CD14-positive monocyte (primary cell): Measurements from ENCODE around the gene BCAS1. TPM values are rescaled to one million over a fixed set of nuclear protein-coding genes. Genes with fewer than 3 reads are reported as not detected.
A peak's percentile ranks its signal among the peaks of the same experiment; 100 is the strongest.

Experiments
- DNase-seq, 3 donors: peaks; one replicate each; pipeline ENCODE4 v3.0.0-alpha.2; 2011 to 2022
- H2AFZ ChIP-seq: 2 replicates; pipeline ENCODE4 v1.6.0; 2012; ENCODE audit warnings: mild to moderate bottlenecking, low read depth, low read length, inconsistent platforms; ENCODE audit not compliant: insufficient read depth, poor library complexity, severe bottlenecking
- H3K27ac ChIP-seq, 2 donors: 1 replicate in 1 of 2; 2 replicates in 1 of 2; pipeline ENCODE4 v1.5.1; 2012 to 2013; ENCODE audit warnings: low read length in 2 of 2, control low read depth in 1 of 2, inconsistent platforms in 1 of 2, low read depth in 1 of 2, mild to moderate bottlenecking in 1 of 2
- H3K27me3 ChIP-seq, 2 donors: one replicate each; pipeline versions ENCODE4 v1.6.0 to v1.6.1; 2011 to 2013; ENCODE audit warnings: low read length in 2 of 2; ENCODE audit not compliant: control insufficient read depth in 2 of 2, insufficient read depth in 2 of 2
- H3K36me3 ChIP-seq, 2 donors: replicated peaks in 1 of 2; 1 replicate in 1 of 2; 2 replicates in 1 of 2; pipeline versions ENCODE4 v1.5.1 to v1.6.1; 2012 to 2013; ENCODE audit warnings: low read length in 2 of 2, control low read depth in 1 of 2, inconsistent platforms in 1 of 2, mild to moderate bottlenecking in 1 of 2; ENCODE audit not compliant: insufficient read depth in 2 of 2, control insufficient read depth in 1 of 2
- H3K4me1 ChIP-seq, 2 donors: 1 replicate in 1 of 2; 2 replicates in 1 of 2; pipeline versions ENCODE4 v1.5.1 to v1.6.1; 2012 to 2013; ENCODE audit warnings: low read length in 2 of 2, control low read depth in 1 of 2, inconsistent platforms in 1 of 2, mild to moderate bottlenecking in 1 of 2, moderate library complexity in 1 of 2; ENCODE audit not compliant: insufficient read depth in 2 of 2, control insufficient read depth in 1 of 2
- H3K4me2 ChIP-seq: replicated peaks from 2 replicates; pipeline ENCODE3; 2012; ENCODE audit warnings: low read length, moderate library complexity, mild to moderate bottlenecking; ENCODE audit not compliant: poor library complexity, severe bottlenecking; ENCODE audit errors: extremely low read depth
- H3K4me3 ChIP-seq, 3 experiments: fragments of 200-600 bp in 1 of 3; sonication (generic) in 1 of 3; replicated peaks in 1 of 3; 1 replicate in 2 of 3; 2 replicates in 1 of 3; pipeline ENCODE4 v1.5.1; 2011 to 2013; ENCODE audit warnings: low read length in 3 of 3, mild to moderate bottlenecking in 3 of 3, control low read depth in 2 of 3, low read depth in 2 of 3, inconsistent platforms in 1 of 3, moderate library complexity in 1 of 3
- H3K79me2 ChIP-seq: 2 replicates; pipeline ENCODE4 v1.6.0; 2012; ENCODE audit warnings: mild to moderate bottlenecking, control low read depth, inconsistent platforms, low read length, moderate library complexity; ENCODE audit not compliant: insufficient read depth
- H3K9ac ChIP-seq: 2 replicates; pipeline ENCODE4 v1.6.0; 2017; ENCODE audit warnings: low read length, mild to moderate bottlenecking; ENCODE audit not compliant: insufficient read depth, poor library complexity, severe bottlenecking
- H3K9me3 ChIP-seq, 2 donors: replicated peaks in 1 of 2; 1 replicate in 1 of 2; 2 replicates in 1 of 2; pipeline versions ENCODE4 v1.5.1 to v1.6.1; 2012 to 2013; ENCODE audit warnings: low read length in 2 of 2, control low read depth in 1 of 2; ENCODE audit not compliant: control insufficient read depth in 1 of 2, insufficient read depth in 1 of 2
- H4K20me1 ChIP-seq: 2 replicates; pipeline ENCODE4 v1.6.0; 2012; ENCODE audit warnings: mild to moderate bottlenecking, low read length, control low read depth, moderate library complexity; ENCODE audit not compliant: insufficient read depth
- H3K27ac Mint-ChIP-seq, 7 donors: one replicate each; pipeline ENCODE4 v1.8.0; 2020; ENCODE audit warnings: mild to moderate bottlenecking in 7 of 7, mixed read lengths in 7 of 7, moderate library complexity in 6 of 7, inconsistent platforms in 2 of 7
- H3K27me3 Mint-ChIP-seq, 3 donors: one replicate each; pipeline ENCODE4 v1.8.0; 2021 to 2022; ENCODE audit warnings: low read depth in 3 of 3, mild to moderate bottlenecking in 3 of 3, mixed read lengths in 3 of 3, moderate library complexity in 3 of 3, inconsistent platforms in 1 of 3
- H3K36me3 Mint-ChIP-seq, 2 donors: one replicate each; pipeline ENCODE4 v1.8.0; 2020; ENCODE audit warnings: mixed read lengths in 2 of 2, inconsistent platforms in 1 of 2, mild to moderate bottlenecking in 1 of 2
- H3K4me1 Mint-ChIP-seq: one replicate; pipeline ENCODE4 v1.8.0; 2020; ENCODE audit warnings: mild to moderate bottlenecking, mixed read lengths
- H3K4me3 Mint-ChIP-seq, 2 donors: one replicate each; pipeline ENCODE4 v1.8.0; 2020; ENCODE audit warnings: mild to moderate bottlenecking in 2 of 2, mixed read lengths in 2 of 2, moderate library complexity in 1 of 2
- H3K9me3 Mint-ChIP-seq, 7 donors: one replicate each; pipeline ENCODE4 v1.8.0; 2020 to 2022; ENCODE audit warnings: mixed read lengths in 7 of 7, mild to moderate bottlenecking in 6 of 7, moderate library complexity in 6 of 7, inconsistent platforms in 2 of 7
- WGBS: methylation state at CpG from one replicate; pipeline ENCODE4 v1.1.5; 2013; ENCODE audit warnings: missing lambda C conversion rate; ENCODE audit not compliant: insufficient coverage; 5-methylcytosine and 5-hydroxymethylcytosine counted together
- intact Hi-C, 2 donors: fragments of 100-400 bp; cut with micrococcal nuclease; formaldehyde crosslinking; loops; one replicate each; pipeline versions ENCODE4 v1.15.0 to v1.15.1; 2023
- polyA plus RNA-seq, 3 donors: library from polyadenylated mRNA; depleted of rRNA in 1 of 3; unstranded in 2 of 3; stranded (reverse) in 1 of 3; fragments of 300-500 nt in 2 of 3; fragments of >200 nt in 1 of 3; fragmentation: Illumina TruSeq in 2 of 3; gene quantifications; 1 replicate in 2 of 3; 2 replicates in 1 of 3; pipeline ENCODE4 v1.2.3, GENCODE V29; 2012 to 2021
- TF ChIP-seq, protein P1 (sequence below): fragments of 200-600 bp; IDR thresholded peaks from one replicate; pipeline ENCODE4 v1.8.0; 2022; ENCODE audit warnings: antibody characterized with exemption, mild to moderate bottlenecking

Gene BCAS1
- polyA plus RNA-seq, 3 donors, result 0.01 to 0.02 TPM; not detected in 1

DNA sequence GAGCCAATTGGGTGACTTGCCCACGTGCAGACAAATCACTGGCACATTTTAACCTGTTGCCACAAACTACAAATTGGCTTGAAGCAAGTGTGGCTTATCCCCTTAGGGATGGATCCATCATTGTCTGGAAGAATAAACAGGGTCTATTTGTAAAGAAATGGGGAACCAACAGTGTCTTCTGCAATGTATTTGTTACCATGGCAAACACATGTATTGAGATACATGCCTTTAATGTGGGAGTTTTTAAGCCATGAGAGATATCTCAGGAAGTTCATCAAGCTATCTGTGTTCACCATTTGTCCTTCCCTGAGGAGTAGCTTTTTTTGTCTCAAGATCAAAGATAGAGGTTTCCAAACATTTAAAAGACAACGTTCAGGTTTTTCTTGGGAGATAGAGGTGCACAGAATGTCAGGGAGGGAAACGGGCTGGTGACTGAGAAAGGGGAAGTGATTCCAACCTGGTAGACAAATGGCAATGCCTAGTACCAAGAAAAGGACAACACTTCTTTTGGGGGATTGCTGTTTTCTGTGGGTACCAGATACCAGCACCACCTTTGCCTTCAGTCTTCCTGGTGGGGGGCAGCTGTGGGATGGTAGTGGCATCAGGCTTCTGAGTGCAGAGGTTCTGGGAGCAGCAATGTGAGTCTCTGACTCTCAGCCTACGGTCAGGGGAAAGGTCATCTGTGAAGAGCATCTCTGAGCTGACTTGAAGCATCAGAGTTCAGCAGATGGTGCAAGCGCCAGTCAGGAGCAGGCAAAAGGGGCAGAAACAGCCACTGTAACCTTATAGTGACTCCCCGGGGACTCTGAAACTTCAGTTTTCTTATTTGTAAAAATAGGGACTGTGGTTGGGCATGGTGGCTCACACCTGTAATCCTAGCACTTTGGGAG lies 20.1 kb upstream of the BCAS1 start:
- no peaks in the 10 kb centered on the region for H3K9me3 ChIP-seq
- no peak overlapping the region for H3K27ac ChIP-seq
- 60% methylated on average over 5 of the region's 6 CpGs for WGBS
- Mint-ChIP-seq H3K9me3 (peaks cover 0 to 1% (median 0%) of the 10 kb centered on the region in 7 donors), H3K27ac (peak overlapping the region in 2 of 7 donors; percentile 41 to 81), H3K27me3 (peaks cover 0 to 2% (median 0%) of the 10 kb centered on the region in 3 donors), H3K4me3 (no peak overlapping the region), H3K4me1 (peaks cover 4% of the 10 kb centered on the region), H3K36me3 (no peaks in the 10 kb centered on the region)
- no peak overlapping the region for H3K4me2 ChIP-seq
- peak; percentile 5 to 18 (median 17) for DNase-seq
- intact Hi-C loops, result no loop called here
- no peaks in the 10 kb centered on the region for H3K36me3 ChIP-seq
- TF ChIP-seq, protein P1, sequence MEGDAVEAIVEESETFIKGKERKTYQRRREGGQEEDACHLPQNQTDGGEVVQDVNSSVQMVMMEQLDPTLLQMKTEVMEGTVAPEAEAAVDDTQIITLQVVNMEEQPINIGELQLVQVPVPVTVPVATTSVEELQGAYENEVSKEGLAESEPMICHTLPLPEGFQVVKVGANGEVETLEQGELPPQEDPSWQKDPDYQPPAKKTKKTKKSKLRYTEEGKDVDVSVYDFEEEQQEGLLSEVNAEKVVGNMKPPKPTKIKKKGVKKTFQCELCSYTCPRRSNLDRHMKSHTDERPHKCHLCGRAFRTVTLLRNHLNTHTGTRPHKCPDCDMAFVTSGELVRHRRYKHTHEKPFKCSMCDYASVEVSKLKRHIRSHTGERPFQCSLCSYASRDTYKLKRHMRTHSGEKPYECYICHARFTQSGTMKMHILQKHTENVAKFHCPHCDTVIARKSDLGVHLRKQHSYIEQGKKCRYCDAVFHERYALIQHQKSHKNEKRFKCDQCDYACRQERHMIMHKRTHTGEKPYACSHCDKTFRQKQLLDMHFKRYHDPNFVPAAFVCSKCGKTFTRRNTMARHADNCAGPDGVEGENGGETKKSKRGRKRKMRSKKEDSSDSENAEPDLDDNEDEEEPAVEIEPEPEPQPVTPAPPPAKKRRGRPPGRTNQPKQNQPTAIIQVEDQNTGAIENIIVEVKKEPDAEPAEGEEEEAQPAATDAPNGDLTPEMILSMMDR, result no peak
- H3K79me2 ChIP-seq, result no peaks in the 10 kb centered on the region
- H4K20me1 ChIP-seq, result no peaks in the 10 kb centered on the region
- no peaks in the 10 kb centered on the region for H3K4me1 ChIP-seq
- H3K4me3 ChIP-seq, result no peak overlapping the region
- H2AFZ ChIP-seq, result peak overlapping the region; percentile 15
- H3K27me3 ChIP-seq, result no peaks in the 10 kb centered on the region
- no peak overlapping the region for H3K9ac ChIP-seq

DNA sequence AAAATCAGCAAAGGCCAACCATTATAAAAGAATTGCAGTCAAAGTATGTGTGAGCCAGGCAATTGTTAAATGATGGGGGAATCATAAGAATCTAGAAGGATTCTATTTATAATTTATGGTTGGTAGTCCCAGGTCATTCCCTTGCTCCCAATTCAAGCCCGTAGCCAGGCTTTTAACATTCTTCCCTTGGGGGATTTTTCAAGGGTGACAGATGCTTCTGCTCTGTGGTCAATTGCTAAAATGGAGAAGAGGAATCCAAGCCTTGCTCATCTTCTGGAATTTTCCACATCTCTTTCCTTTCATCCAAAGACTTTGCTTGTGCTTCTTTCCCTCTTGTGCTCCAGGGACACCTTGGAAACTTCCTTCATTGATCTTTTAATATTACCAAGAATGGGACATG lies 18.0 kb upstream of the BCAS1 start:
- Mint-ChIP-seq H3K4me1 (peaks cover 7% of the 10 kb centered on the region), H3K9me3 (peaks cover 0 to 1% (median 0%) of the 10 kb centered on the region in 7 donors), H3K27me3 (peaks cover 0 to 2% (median 1%) of the 10 kb centered on the region in 3 donors), H3K4me3 (no peak overlapping the region), H3K27ac (no peak overlapping the region), H3K36me3 (no peaks in the 10 kb centered on the region)
- Histone ChIP-seq H2AFZ (no peak overlapping the region), H4K20me1 (no peaks in the 10 kb centered on the region), H3K27me3 (no peaks in the 10 kb centered on the region), H3K27ac (no peak overlapping the region), H3K4me1 (no peaks in the 10 kb centered on the region), H3K36me3 (no peaks in the 10 kb centered on the region), H3K4me3 (no peak overlapping the region), H3K9ac (no peak overlapping the region), H3K4me2 (no peak overlapping the region), H3K9me3 (no peaks in the 10 kb centered on the region), H3K79me2 (no peaks in the 10 kb centered on the region)
- TF ChIP-seq, protein P1, result no peak
- intact Hi-C loops, result no loop called here
- DNase-seq, result no peak
- WGBS, result no CpG with 5 or more reads among the region's 1 CpG
